Measurements from ENCODE around the gene CBLN1. TPM values are rescaled to one million over a fixed set of nuclear protein-coding genes. Genes with fewer than 3 reads are reported as not detected.
A peak's percentile ranks its signal among the peaks of the same experiment; 100 is the strongest.

CBLN1 gene
- total RNA-seq, 5 donors from 2014 or later (not counting 1 experiment from before 2014, with no cell fraction given) = not detected

DNA sequence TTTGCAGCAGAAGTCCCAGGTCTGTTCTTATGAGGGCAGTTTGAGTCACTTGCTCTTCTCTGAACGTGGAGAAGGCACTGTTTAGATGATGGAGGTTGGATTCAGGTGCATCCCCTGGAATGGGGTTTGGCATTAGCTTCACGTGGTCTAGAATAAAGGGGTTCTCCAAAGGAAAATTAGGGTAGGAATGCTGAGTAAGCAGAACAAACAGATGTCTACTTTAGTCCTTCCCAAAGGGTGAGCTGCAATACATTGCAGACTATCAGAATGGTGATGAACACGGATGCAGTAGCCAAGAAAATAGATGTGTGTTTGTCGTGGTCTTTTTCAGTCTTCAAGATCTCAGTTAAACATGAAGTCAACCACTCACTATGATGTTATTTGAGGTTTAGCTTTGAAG, 3.3 kb upstream of the CBLN1 start:
- peaks cover 39 to 48% of the 10 kb centered on the region in 2 donors for H3K27me3 Mint-ChIP-seq
- H3K9me3 Mint-ChIP-seq = no peaks in the 10 kb centered on the region
- peaks cover 7 to 12% (median 11%) of the 10 kb centered on the region in 3 donors for H3K4me1 Mint-ChIP-seq
- no peaks in the 10 kb centered on the region for H3K9me3 ChIP-seq
- H3K27ac Mint-ChIP-seq = no peak overlapping the region
- ChIA-PET CTCF (no interaction called here), POLR2A (interaction anchor here in 1 of 2 donors (0.6 kb wide), 1 partner anchor 262 kb away, joined by 4 read pairs; no protein-coding TSS in a partner anchor)
- DNase-seq (no peak), ATAC-seq (replicated peaks in 1 of 4) (no peak)
- H3K4me1 ChIP-seq (ENCODE audit: control insufficient read depth in 1 of 2, extremely low read depth in 1 of 2, insufficient read depth in 2 of 2, low read length in 2 of 2) = peaks cover 0 to 4% of the 10 kb centered on the region in 2 experiments
- no peak overlapping the region for H3K4me3 Mint-ChIP-seq
- H3K36me3 ChIP-seq (ENCODE audit: control insufficient read depth in 2 of 2, extremely low read depth in 1 of 2, insufficient read depth in 1 of 2, low read length in 1 of 2) = no peaks in the 10 kb centered on the region
- H3K36me3 Mint-ChIP-seq = no peaks in the 10 kb centered on the region
- H3K27ac ChIP-seq (ENCODE audit: low read length) = no peak overlapping the region
- WGBS (ENCODE audit: insufficient coverage) = 10% methylated on average over 1 of the region's 4 CpGs
- H3K27me3 ChIP-seq (replicated peaks in 1 of 2; ENCODE audit: control insufficient read depth in 2 of 2, extremely low read depth in 1 of 2, insufficient read depth in 2 of 2, low read length in 1 of 2) = peaks cover 19 to 38% of the 10 kb centered on the region in 2 experiments
- H3K4me3 ChIP-seq (ENCODE audit: control insufficient read depth in 1 of 2, extremely low read depth in 1 of 2, low read length in 1 of 2) = no peak overlapping the region

DNA sequence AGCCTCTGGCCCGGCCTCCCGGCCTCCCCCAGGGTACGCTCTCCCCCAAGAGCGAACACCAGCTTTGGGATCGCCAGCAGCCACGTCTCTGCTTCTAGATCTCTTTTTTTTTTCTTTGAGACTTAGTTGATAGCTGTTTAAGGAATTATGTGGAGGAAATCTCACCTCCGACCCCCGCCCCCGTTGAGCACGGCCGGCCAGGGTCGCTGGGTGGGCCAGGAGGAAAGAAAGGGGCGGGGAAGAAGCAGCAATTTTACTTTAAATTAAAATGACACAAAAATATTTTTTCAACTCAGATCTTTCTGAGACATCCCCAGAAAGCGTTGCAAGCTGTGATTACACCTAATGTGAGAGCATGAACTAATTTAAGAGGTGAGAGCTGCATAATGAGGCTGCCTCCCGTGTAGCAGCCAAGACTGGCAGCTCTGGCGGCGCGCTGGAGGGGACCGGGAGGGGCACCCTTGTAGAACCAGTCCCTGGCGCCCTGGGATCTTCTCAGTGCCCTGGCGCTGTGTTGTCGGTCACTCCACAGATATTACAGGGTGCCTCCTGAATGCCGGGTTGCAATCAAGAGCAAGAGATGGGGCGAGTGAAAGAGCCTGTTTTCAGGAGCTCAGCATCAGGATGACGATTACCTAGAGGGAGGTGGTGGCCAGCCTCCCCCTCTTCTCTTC, 1.9 kb upstream of the CBLN1 start:
- DNase-seq (no peak), ATAC-seq (replicated peaks in 1 of 4) (no peak)
- no peaks in the 10 kb centered on the region for H3K9me3 Mint-ChIP-seq
- H3K27me3 ChIP-seq (replicated peaks in 1 of 2; ENCODE audit: control insufficient read depth in 2 of 2, extremely low read depth in 1 of 2, insufficient read depth in 2 of 2, low read length in 1 of 2) = peaks cover 23 to 47% of the 10 kb centered on the region in 2 experiments
- 12% methylated on average over 15 of the region's 25 CpGs for WGBS (ENCODE audit: insufficient coverage)
- ChIA-PET CTCF (no interaction called here), POLR2A (no interaction called here)
- H3K4me3 ChIP-seq (ENCODE audit: control insufficient read depth in 1 of 2, extremely low read depth in 1 of 2, low read length in 1 of 2) = no peak overlapping the region
- H3K4me1 Mint-ChIP-seq = peaks cover 16 to 18% (median 18%) of the 10 kb centered on the region in 3 donors
- H3K4me1 ChIP-seq (ENCODE audit: control insufficient read depth in 1 of 2, extremely low read depth in 1 of 2, insufficient read depth in 2 of 2, low read length in 2 of 2) = peaks cover 0 to 4% of the 10 kb centered on the region in 2 experiments
- H3K27ac Mint-ChIP-seq = no peak overlapping the region
- no peak overlapping the region for H3K27ac ChIP-seq (ENCODE audit: low read length)
- H3K36me3 Mint-ChIP-seq = no peaks in the 10 kb centered on the region
- no peaks in the 10 kb centered on the region for H3K36me3 ChIP-seq (ENCODE audit: control insufficient read depth in 2 of 2, extremely low read depth in 1 of 2, insufficient read depth in 1 of 2, low read length in 1 of 2)
- H3K27me3 Mint-ChIP-seq = peaks cover 46 to 61% of the 10 kb centered on the region in 2 donors
- H3K9me3 ChIP-seq = no peaks in the 10 kb centered on the region
- peak overlapping the region in 1 of 3 donors; percentile 59 for H3K4me3 Mint-ChIP-seq

DNA sequence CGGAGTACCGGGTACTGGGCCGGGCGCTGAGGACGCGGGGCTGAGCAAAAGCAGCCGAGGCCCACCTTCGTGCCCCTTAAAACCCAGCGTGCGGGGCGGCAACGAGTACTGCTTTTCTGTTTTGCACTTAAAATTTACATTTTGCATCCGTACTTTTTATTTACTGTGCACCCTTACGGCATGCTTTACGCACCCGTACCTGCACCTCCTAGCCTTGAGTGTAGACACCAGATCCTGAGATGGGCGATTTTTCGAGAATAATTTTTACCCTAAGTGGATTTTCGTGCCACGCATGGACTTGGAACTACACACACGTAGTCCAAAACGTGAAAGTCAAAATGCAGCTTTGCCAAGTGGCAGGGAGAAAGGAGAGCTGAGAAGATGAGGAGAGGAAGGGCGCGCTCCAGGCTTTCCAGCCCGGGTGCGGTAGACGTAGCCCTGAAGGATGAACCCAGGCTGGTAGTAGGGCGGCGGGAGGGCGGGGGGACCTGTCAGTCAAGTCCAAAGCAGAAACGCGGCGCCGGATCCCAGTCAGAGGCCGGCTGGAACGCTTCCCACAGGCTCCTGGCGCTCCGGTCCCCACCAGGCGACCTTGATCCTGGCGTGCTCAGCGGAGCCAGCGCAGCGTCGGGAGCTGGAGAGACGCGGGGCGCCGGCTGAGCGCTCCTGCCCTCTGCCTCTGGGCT, 1.2 kb upstream of the CBLN1 start:
- H3K4me1 ChIP-seq (ENCODE audit: control insufficient read depth in 1 of 2, extremely low read depth in 1 of 2, insufficient read depth in 2 of 2, low read length in 2 of 2) = peaks cover 0 to 4% of the 10 kb centered on the region in 2 experiments
- H3K4me3 ChIP-seq (ENCODE audit: control insufficient read depth in 1 of 2, extremely low read depth in 1 of 2, low read length in 1 of 2) = peak overlapping the region in 1 of 2 donors; percentile 44
- WGBS (ENCODE audit: insufficient coverage) = 7% methylated on average over 48 of the region's 49 CpGs
- Mint-ChIP-seq H3K27me3 (peaks cover 47 to 65% of the 10 kb centered on the region in 2 donors), H3K27ac (no peak overlapping the region), H3K36me3 (no peaks in the 10 kb centered on the region), H3K4me3 (peak overlapping the region; percentile 28 to 81 (median 56)), H3K4me1 (peaks cover 16 to 25% (median 21%) of the 10 kb centered on the region in 3 donors), H3K9me3 (no peaks in the 10 kb centered on the region)
- ChIA-PET CTCF (no interaction called here), POLR2A (no interaction called here)
- ATAC-seq (replicated peaks in 1 of 4) = no peak
- no peak for DNase-seq
- H3K27me3 ChIP-seq (replicated peaks in 1 of 2; ENCODE audit: control insufficient read depth in 2 of 2, extremely low read depth in 1 of 2, insufficient read depth in 2 of 2, low read length in 1 of 2) = peaks cover 23 to 52% of the 10 kb centered on the region in 2 experiments
- no peaks in the 10 kb centered on the region for H3K36me3 ChIP-seq (ENCODE audit: control insufficient read depth in 2 of 2, extremely low read depth in 1 of 2, insufficient read depth in 1 of 2, low read length in 1 of 2)
- H3K27ac ChIP-seq (ENCODE audit: low read length) = no peak overlapping the region
- H3K9me3 ChIP-seq = no peaks in the 10 kb centered on the region

DNA sequence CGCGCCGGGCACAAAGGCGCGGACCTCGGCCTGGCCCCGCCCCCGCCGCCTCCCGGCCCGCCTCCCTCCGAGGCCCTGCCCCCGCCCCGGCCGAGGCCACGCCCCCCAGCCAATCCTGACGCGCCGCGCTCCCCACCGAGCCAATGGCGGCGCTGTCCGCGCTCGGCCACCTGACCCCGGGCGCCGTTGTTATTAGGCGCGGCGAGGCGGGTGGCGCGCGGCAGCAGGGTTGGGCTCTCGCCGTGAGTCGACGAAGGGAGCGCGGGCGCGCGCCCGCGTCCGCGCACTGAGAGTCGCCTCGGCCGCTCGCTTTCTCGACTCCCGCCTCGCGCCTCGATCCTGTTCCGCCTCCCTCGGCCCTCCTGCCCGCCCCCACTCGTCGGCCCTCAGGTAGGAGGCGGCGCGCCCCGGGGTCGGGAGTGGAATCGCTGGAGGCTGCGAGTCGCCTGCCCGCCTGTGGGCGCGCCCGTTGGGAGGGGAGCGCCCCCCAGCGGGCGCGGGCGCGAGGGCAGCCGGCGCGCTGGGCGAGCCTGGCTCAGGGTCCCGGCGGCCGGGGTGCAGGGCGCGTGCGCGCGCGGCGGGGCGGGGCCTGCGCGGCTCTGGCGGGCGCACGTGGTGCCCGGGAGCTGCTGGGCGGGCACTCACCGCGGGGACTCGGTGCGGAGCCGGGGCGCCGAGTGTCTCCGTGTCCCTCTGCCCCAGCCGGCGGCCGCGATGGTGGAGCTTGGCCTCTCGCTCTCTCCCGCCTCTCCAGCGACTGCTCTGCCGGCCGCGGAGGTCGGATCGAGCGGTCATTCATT, 405 bp upstream of the CBLN1 start:
- Histone ChIP-seq H3K4me1 (ENCODE audit: control insufficient read depth in 1 of 2, extremely low read depth in 1 of 2, insufficient read depth in 2 of 2, low read length in 2 of 2) (peaks cover 0 to 4% of the 10 kb centered on the region in 2 experiments), H3K9me3 (no peaks in the 10 kb centered on the region), H3K27me3 (replicated peaks in 1 of 2; ENCODE audit: control insufficient read depth in 2 of 2, extremely low read depth in 1 of 2, insufficient read depth in 2 of 2, low read length in 1 of 2) (peaks cover 20 to 56% of the 10 kb centered on the region in 2 experiments), H3K36me3 (ENCODE audit: control insufficient read depth in 2 of 2, extremely low read depth in 1 of 2, insufficient read depth in 1 of 2, low read length in 1 of 2) (no peaks in the 10 kb centered on the region), H3K4me3 (ENCODE audit: control insufficient read depth in 1 of 2, extremely low read depth in 1 of 2, low read length in 1 of 2) (peak overlapping the region in 1 of 2 donors; percentile 44), H3K27ac (ENCODE audit: low read length) (no peak overlapping the region)
- CTCF ChIA-PET = no interaction called here
- Mint-ChIP-seq H3K36me3 (no peaks in the 10 kb centered on the region), H3K4me1 (peaks cover 18 to 31% (median 21%) of the 10 kb centered on the region in 3 donors), H3K27ac (no peak overlapping the region), H3K9me3 (no peaks in the 10 kb centered on the region), H3K27me3 (peaks cover 49 to 70% of the 10 kb centered on the region in 2 donors), H3K4me3 (peak overlapping the region; percentile 28 to 81 (median 56))
- peak in 3 of 35 experiments; percentile 4 to 9 (median 4) for DNase-seq
- POLR2A ChIA-PET = no interaction called here
- 3% methylated on average over 122 of the region's 124 CpGs for WGBS (ENCODE audit: insufficient coverage)
- peak; percentile 26 to 78 (median 47) for ATAC-seq (replicated peaks in 1 of 4)

DNA sequence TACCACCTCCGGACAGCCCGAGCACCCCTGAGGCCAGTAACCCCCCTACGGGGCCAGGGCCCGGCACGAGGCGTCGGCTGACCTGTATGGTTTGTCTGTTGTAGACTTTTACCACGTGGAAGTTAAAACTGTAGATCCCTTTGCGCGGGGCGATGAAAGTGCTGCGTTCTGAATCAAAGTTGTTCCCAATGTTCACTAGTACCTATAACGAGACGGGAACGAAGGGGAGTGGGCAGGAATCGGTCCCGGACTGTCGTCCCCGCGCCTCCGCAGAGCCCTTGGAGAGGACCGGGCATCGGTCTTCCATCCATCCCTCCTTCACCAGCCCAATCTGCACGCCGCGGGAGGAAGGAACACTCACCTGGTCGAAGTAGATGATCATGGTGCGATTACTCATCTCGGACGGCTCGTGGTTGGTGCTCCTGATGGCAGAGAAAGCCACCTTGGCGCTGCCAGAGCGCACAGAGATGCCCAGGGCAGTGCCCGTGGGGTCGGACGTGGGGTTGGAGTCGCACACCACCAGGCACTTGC, 732 bp downstream of the CBLN1 start:
- DNase-seq = no peak
- 10% methylated on average over 23 of the region's 37 CpGs for WGBS (ENCODE audit: insufficient coverage)
- Histone ChIP-seq H3K27me3 (replicated peaks in 1 of 2; ENCODE audit: control insufficient read depth in 2 of 2, extremely low read depth in 1 of 2, insufficient read depth in 2 of 2, low read length in 1 of 2) (peaks cover 17 to 67% of the 10 kb centered on the region in 2 experiments), H3K9me3 (no peaks in the 10 kb centered on the region), H3K4me1 (ENCODE audit: control insufficient read depth in 1 of 2, extremely low read depth in 1 of 2, insufficient read depth in 2 of 2, low read length in 2 of 2) (peaks cover 0 to 4% of the 10 kb centered on the region in 2 experiments), H3K4me3 (ENCODE audit: control insufficient read depth in 1 of 2, extremely low read depth in 1 of 2, low read length in 1 of 2) (no peak overlapping the region), H3K27ac (ENCODE audit: low read length) (no peak overlapping the region), H3K36me3 (ENCODE audit: control insufficient read depth in 2 of 2, extremely low read depth in 1 of 2, insufficient read depth in 1 of 2, low read length in 1 of 2) (no peaks in the 10 kb centered on the region)
- Mint-ChIP-seq H3K4me3 (peak overlapping the region; percentile 39 to 59 (median 49)), H3K9me3 (no peaks in the 10 kb centered on the region), H3K27ac (peak overlapping the region in 1 of 2 donors; percentile 27), H3K4me1 (peaks cover 18 to 31% (median 21%) of the 10 kb centered on the region in 3 donors), H3K27me3 (peaks cover 54 to 80% of the 10 kb centered on the region in 2 donors), H3K36me3 (no peaks in the 10 kb centered on the region)
- ChIA-PET POLR2A (no interaction called here), CTCF (no interaction called here)
- no peak for ATAC-seq (replicated peaks in 1 of 4)

Data from T-cell (primary cell).